Progenitor cell of endocrine pancreas (in vitro differentiated cells): ENCODE data around the gene PRMT2. TPM values are rescaled to one million over a fixed set of nuclear protein-coding genes. Genes with fewer than 3 reads are reported as not detected.
A peak's percentile ranks its signal among the peaks of the same experiment; 100 is the strongest.

Experiments used
- DNase-seq: peaks from one replicate; pipeline ENCODE4 v3.0.0; 2021; ENCODE audit warnings: low spot score; ENCODE audit not compliant: unreplicated experiment
- H3K27ac Mint-ChIP-seq: 2 replicates; pipeline ENCODE4 v1.8.0; 2021; ENCODE audit warnings: mild to moderate bottlenecking, moderate library complexity, mixed read lengths
- H3K27me3 Mint-ChIP-seq: 2 replicates; pipeline ENCODE4 v1.8.0; 2021; ENCODE audit warnings: mixed read lengths
- H3K36me3 Mint-ChIP-seq: 2 replicates; pipeline ENCODE4 v1.8.0; 2022; ENCODE audit warnings: mixed read lengths; ENCODE audit not compliant: insufficient read depth
- H3K4me1 Mint-ChIP-seq: 2 replicates; pipeline ENCODE4 v1.8.0; 2021; ENCODE audit warnings: low read depth, mixed read lengths
- H3K4me3 Mint-ChIP-seq: 2 replicates; pipeline ENCODE4 v1.8.0; 2021; ENCODE audit warnings: low read depth, mild to moderate bottlenecking, moderate library complexity, mixed read lengths
- H3K9me3 Mint-ChIP-seq: 2 replicates; pipeline ENCODE4 v1.8.0; 2021; ENCODE audit warnings: low read depth, mixed read lengths
- CTCF ChIP-seq: fragments of 200-600 bp; sonication (generic); IDR thresholded peaks from one replicate; pipeline ENCODE4 v1.5.0; 2021; ENCODE audit warnings: antibody characterized with exemption, mild to moderate bottlenecking; ENCODE audit not compliant: unreplicated experiment
- total RNA-seq: library from RNA; stranded (reverse); gene quantifications from 2 replicates; pipeline ENCODE4 v1.2.1, GENCODE V29; 2021

PRMT2 gene
- total RNA-seq, 1 donor from 2014 or later: 94.1 TPM

DNA sequence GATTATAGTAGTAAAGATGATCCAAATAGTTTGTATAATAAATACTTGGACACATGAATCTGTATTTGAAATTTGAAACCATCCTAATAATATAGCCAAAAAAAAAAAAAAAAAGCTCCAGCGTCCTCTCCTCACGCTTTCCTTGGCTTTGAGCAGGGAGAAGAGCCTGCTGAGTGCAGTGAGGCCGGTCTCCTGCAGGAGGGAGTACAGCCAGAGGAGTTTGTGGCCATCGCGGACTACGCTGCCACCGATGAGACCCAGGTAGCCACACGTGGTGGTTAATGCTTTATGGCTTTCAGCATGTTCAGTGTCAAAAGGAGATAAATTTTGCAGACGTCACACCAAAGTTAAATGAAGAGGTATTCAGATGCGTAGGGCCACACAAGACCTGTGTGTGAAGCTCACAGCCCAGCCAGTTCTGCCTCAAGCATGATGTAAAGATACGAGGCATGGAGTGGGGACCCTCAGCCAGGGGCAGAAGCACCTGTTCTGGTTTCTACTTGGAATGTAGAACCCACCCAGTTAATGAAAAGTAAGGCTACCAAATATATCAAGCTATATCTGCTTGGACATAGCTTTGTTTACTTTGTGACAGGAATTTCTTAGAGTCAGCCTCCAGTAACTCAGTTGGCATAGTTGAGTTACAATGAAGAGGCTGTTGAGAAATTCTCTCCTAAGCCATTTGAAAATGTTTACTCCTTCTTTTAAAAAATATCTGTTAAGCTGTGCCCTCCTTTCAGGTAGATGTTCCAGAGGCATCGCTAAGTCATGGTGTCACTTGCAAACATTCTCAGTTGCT is 8.1 kb downstream of the PRMT2 start:
- DNase-seq: no peak
- peaks cover 24% of the 10 kb centered on the region for H3K36me3 Mint-ChIP-seq
- TF ChIP-seq CTCF: no peak
- H3K27me3 Mint-ChIP-seq: no peaks in the 10 kb centered on the region
- H3K9me3 Mint-ChIP-seq: no peaks in the 10 kb centered on the region
- H3K4me1 Mint-ChIP-seq: peaks cover 3% of the 10 kb centered on the region
- H3K27ac Mint-ChIP-seq: peak overlapping the region; percentile 80
- H3K4me3 Mint-ChIP-seq: no peak overlapping the region

GRCh38 chr21:46645840-46646239 is 10.4 kb downstream of the PRMT2 start:
- peaks cover 31% of the 10 kb centered on the region for H3K36me3 Mint-ChIP-seq
- H3K9me3 Mint-ChIP-seq: no peaks in the 10 kb centered on the region
- no peak for TF ChIP-seq CTCF
- no peak for DNase-seq
- no peaks in the 10 kb centered on the region for H3K4me1 Mint-ChIP-seq
- no peak overlapping the region for H3K27ac Mint-ChIP-seq
- no peaks in the 10 kb centered on the region for H3K27me3 Mint-ChIP-seq
- H3K4me3 Mint-ChIP-seq: no peak overlapping the region

GRCh38 chr21:46646541-46647154 is 11.2 kb downstream of the PRMT2 start:
- Mint-ChIP-seq H3K4me1 (no peaks in the 10 kb centered on the region), H3K36me3 (peaks cover 28% of the 10 kb centered on the region), H3K27ac (no peak overlapping the region), H3K4me3 (no peak overlapping the region), H3K9me3 (no peaks in the 10 kb centered on the region), H3K27me3 (no peaks in the 10 kb centered on the region)
- DNase-seq: no peak
- no peak for TF ChIP-seq CTCF

DNA sequence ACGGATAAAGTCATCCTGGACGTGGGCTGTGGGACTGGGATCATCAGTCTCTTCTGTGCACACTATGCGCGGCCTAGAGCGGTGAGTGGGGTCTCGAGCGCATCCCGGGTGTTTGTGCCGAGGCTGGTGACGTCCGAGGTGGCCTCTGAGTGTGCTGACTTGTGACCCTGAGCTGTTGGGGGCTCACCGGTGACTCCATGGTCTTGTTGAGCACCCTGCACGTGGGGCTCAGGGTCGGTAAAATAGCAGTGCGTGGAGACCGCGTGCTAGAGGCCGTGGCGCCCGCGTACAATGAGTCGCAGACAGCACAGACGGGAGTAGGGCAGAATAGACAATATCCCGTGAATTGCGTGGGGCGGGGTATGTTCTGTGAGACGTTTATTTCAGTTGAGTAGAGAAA is 13.1 kb downstream of the PRMT2 start:
- Mint-ChIP-seq H3K27me3 (no peaks in the 10 kb centered on the region), H3K27ac (no peak overlapping the region), H3K36me3 (peaks cover 41% of the 10 kb centered on the region), H3K4me3 (no peak overlapping the region), H3K4me1 (no peaks in the 10 kb centered on the region), H3K9me3 (no peaks in the 10 kb centered on the region)
- no peak for DNase-seq
- no peak for TF ChIP-seq CTCF

DNA sequence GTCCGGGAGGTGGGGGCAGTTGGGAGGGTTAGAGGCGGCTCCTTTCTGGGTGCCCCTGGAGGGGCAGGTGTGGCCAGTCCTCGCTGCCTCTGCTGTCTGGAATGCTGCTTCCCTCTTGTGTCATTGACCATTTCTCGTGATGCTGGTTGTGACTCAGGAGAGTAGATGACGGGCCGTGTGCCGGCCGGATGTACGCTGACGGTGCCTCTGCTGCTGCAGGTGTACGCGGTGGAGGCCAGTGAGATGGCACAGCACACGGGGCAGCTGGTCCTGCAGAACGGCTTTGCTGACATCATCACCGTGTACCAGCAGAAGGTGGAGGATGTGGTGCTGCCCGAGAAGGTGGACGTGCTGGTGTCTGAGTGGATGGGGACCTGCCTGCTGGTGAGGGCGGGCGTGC is 13.9 kb downstream of the PRMT2 start:
- H3K27me3 Mint-ChIP-seq: no peaks in the 10 kb centered on the region
- no peak for DNase-seq
- no peak overlapping the region for H3K4me3 Mint-ChIP-seq
- H3K9me3 Mint-ChIP-seq: peaks cover 7% of the 10 kb centered on the region
- peaks cover 44% of the 10 kb centered on the region for H3K36me3 Mint-ChIP-seq
- H3K4me1 Mint-ChIP-seq: no peaks in the 10 kb centered on the region
- H3K27ac Mint-ChIP-seq: no peak overlapping the region
- no peak for TF ChIP-seq CTCF
